MM.1S (cell line): Measurements from ENCODE around the gene CXCL3.

Experiments
- DNase-seq: peaks from one replicate; pipeline ENCODE4 v3.0.0-alpha.2; 2015
- H2AFZ ChIP-seq: fragments of 300-600 bp; sonication (generic); 2 replicates; pipeline ENCODE4 v1.6.0; 2016; ENCODE audit warnings: antibody characterized with exemption, low read length
- H3F3A ChIP-seq: fragments of 300-600 bp; sonication (generic); 2 replicates; pipeline ENCODE4 v1.6.1; 2016; ENCODE audit warnings: mild to moderate bottlenecking, antibody characterized with exemption, low read length, moderate library complexity, mixed read lengths; ENCODE audit not compliant: insufficient read depth
- H3K27ac ChIP-seq: fragments of 300-600 bp; sonication (generic); 2 replicates; pipeline ENCODE4 v1.5.1; 2016; ENCODE audit warnings: mild to moderate bottlenecking, low read length
- H3K27me3 ChIP-seq: fragments of 300-600 bp; sonication (generic); replicated peaks from 2 replicates; pipeline ENCODE4 v1.6.0; 2016; ENCODE audit warnings: low read length; ENCODE audit not compliant: insufficient read depth
- H3K36me3 ChIP-seq: fragments of 300-600 bp; sonication (generic); replicated peaks from 2 replicates; pipeline ENCODE4 v1.6.1; 2016; ENCODE audit warnings: mild to moderate bottlenecking, low read length, mixed read lengths; ENCODE audit not compliant: insufficient read depth
- H3K4me1 ChIP-seq: fragments of 300-600 bp; sonication (generic); 2 replicates; pipeline ENCODE4 v1.6.1; 2016; ENCODE audit warnings: low read length, mixed read lengths
- H3K4me2 ChIP-seq: fragments of 300-600 bp; sonication (generic); 2 replicates; pipeline ENCODE4 v1.6.0; 2016; ENCODE audit warnings: low read depth, low read length
- H3K4me3 ChIP-seq: fragments of 300-600 bp; sonication (generic); 2 replicates; pipeline ENCODE4 v1.5.1; 2016; ENCODE audit warnings: low read length, mixed read lengths
- H3K79me2 ChIP-seq: fragments of 300-600 bp; sonication (generic); 2 replicates; pipeline ENCODE4 v1.6.1; 2016; ENCODE audit warnings: mixed run types, low read length, mixed read lengths
- H3K9ac ChIP-seq: fragments of 300-600 bp; sonication (generic); 2 replicates; pipeline ENCODE4 v1.6.1; 2016; ENCODE audit warnings: low read length, mixed read lengths
- H3K9me2 ChIP-seq: fragments of 300-600 bp; sonication (generic); replicated peaks from 2 replicates; pipeline ENCODE4 v1.6.1; 2016; ENCODE audit warnings: mild to moderate bottlenecking, low read length, mixed read lengths; ENCODE audit not compliant: insufficient read depth
- H3K9me3 ChIP-seq: fragments of 300-600 bp; sonication (generic); replicated peaks from 2 replicates; pipeline ENCODE4 v1.6.1; 2016; ENCODE audit warnings: mild to moderate bottlenecking, low read length, mixed read lengths; ENCODE audit not compliant: insufficient read depth
- H4K20me1 ChIP-seq: fragments of 300-600 bp; sonication (generic); 2 replicates; pipeline ENCODE4 v1.6.1; 2016; ENCODE audit warnings: mild to moderate bottlenecking, low read length, moderate library complexity, mixed read lengths; ENCODE audit not compliant: insufficient read depth
- CTCF ChIP-seq: fragments of 300-600 bp; sonication (generic); IDR thresholded peaks from 2 replicates; pipeline ENCODE4 v1.5.1; 2016; ENCODE audit warnings: antibody characterized with exemption, low read length, mixed read lengths
- EZH2 ChIP-seq: fragments of 300-600 bp; sonication (generic); optimal IDR thresholded peaks from 2 replicates; pipeline ENCODE3; 2017; ENCODE audit warnings: low read depth, mild to moderate bottlenecking, antibody characterized with exemption, low read length, mixed read lengths
- EZH2phosphoT487 ChIP-seq: fragments of 300-600 bp; sonication (generic); IDR thresholded peaks from 2 replicates; pipeline ENCODE4 v1.6.1; 2018; ENCODE audit warnings: antibody characterized with exemption, low read length

The CXCL3 gene

GRCh38 chr4:74031576-74031975 lies 6.9 kb downstream of the CXCL3 start:
- H4K20me1 ChIP-seq, result no peaks in the 10 kb centered on the region
- TF ChIP-seq EZH2phosphoT487 (no peak), CTCF (no peak), EZH2 (no peak)
- H3K4me2 ChIP-seq, result no peak overlapping the region

GRCh38 chr4:74030285-74030684 lies 8.2 kb downstream of the CXCL3 start:
- no peak overlapping the region for H3K27ac ChIP-seq
- H2AFZ ChIP-seq, result no peak overlapping the region
- no peaks in the 10 kb centered on the region for H3K9me2 ChIP-seq
- H3K4me1 ChIP-seq, result no peaks in the 10 kb centered on the region
- no peak overlapping the region for H3K9ac ChIP-seq
- H4K20me1 ChIP-seq, result no peaks in the 10 kb centered on the region
- H3K79me2 ChIP-seq, result no peaks in the 10 kb centered on the region
- H3F3A ChIP-seq, result no peaks in the 10 kb centered on the region
- H3K9me3 ChIP-seq, result no peaks in the 10 kb centered on the region
- no peak for DNase-seq
- no peak for TF ChIP-seq EZH2phosphoT487
- no peak for TF ChIP-seq EZH2
- no peak for TF ChIP-seq CTCF
- no peaks in the 10 kb centered on the region for H3K36me3 ChIP-seq
- H3K4me3 ChIP-seq, result no peak overlapping the region
- no peaks in the 10 kb centered on the region for H3K27me3 ChIP-seq
- H3K4me2 ChIP-seq, result no peak overlapping the region

More at GRCh38 chr4:74031576-74031975, 6.9 kb downstream of the CXCL3 start:
- no peaks in the 10 kb centered on the region for H3K9me2 ChIP-seq
- H3K79me2 ChIP-seq, result no peaks in the 10 kb centered on the region
- no peak overlapping the region for H3K9ac ChIP-seq
- H3F3A ChIP-seq, result no peaks in the 10 kb centered on the region
- no peaks in the 10 kb centered on the region for H3K4me1 ChIP-seq
- no peaks in the 10 kb centered on the region for H3K27me3 ChIP-seq
- no peak overlapping the region for H2AFZ ChIP-seq
- no peaks in the 10 kb centered on the region for H3K9me3 ChIP-seq
- no peak overlapping the region for H3K4me3 ChIP-seq
- no peak overlapping the region for H3K27ac ChIP-seq
- H3K36me3 ChIP-seq, result no peaks in the 10 kb centered on the region
- no peak for DNase-seq

GRCh38 chr4:74028504-74028903 lies 10.0 kb downstream of the CXCL3 start:
- Histone ChIP-seq H3K9ac (no peak overlapping the region), H3K27me3 (no peaks in the 10 kb centered on the region), H3K9me2 (no peaks in the 10 kb centered on the region), H3K79me2 (no peaks in the 10 kb centered on the region), H3F3A (no peaks in the 10 kb centered on the region), H3K4me3 (no peak overlapping the region), H3K4me1 (no peaks in the 10 kb centered on the region), H4K20me1 (no peaks in the 10 kb centered on the region), H3K36me3 (no peaks in the 10 kb centered on the region), H3K4me2 (no peak overlapping the region), H3K9me3 (no peaks in the 10 kb centered on the region), H2AFZ (no peak overlapping the region), H3K27ac (no peak overlapping the region)
- DNase-seq, result no peak
- TF ChIP-seq EZH2 (no peak), CTCF (no peak), EZH2phosphoT487 (no peak)
